Stimulated activated CD4-positive, alpha-beta T cell treated with anti-CD3 and anti-CD28 coated beads, TNF-alpha, amount 100 ng/mL, for 24 hours (primary cell): ENCODE data around the gene ZNF425.
"Not testable (repeated sequence)": the region's sequence is repeated elsewhere in the genome, so short reads cannot be mapped to it uniquely, and the experiment has no call there.

ENCODE experiments used
- DNase-seq, 3 experiments: peaks; one replicate each; pipeline ENCODE4 v3.0.0-alpha.2; 2020; ENCODE audit warnings: low read depth in 3 of 3

Gene ZNF425

GRCh38 chr7:149125863-149126661 lies at the start of gene ZNF425:
Gene ZNF425 (minus strand): TSS chr7:149126324. CDS start chr7:149126213, 111 bp downstream.
- DNase-seq = peak; percentile 87 to 93 (median 93)

- DNase-seq = no peak
These were observed 49.0 kb upstream of the ZNF425 start for GRCh38 chr7:149175150-149175549.

- DNase-seq = no peak
These were observed 46.4 kb upstream of the ZNF425 start for GRCh38 chr7:149172534-149172920.

GRCh38 chr7:149171892-149172533 lies 45.9 kb upstream of the ZNF425 start:
- no peak for DNase-seq

- DNase-seq = no peak
These were observed 40.7 kb upstream of the ZNF425 start for GRCh38 chr7:149166630-149167352.

GRCh38 chr7:149166142-149166541 lies 40.0 kb upstream of the ZNF425 start:
- no peak for DNase-seq

GRCh38 chr7:149161241-149161848 lies 35.2 kb upstream of the ZNF425 start:
- no peak for DNase-seq

- DNase-seq = no peak
These were observed 30.8 kb upstream of the ZNF425 start for GRCh38 chr7:149156898-149157297.

GRCh38 chr7:149154056-149154455 lies 27.9 kb upstream of the ZNF425 start:
- DNase-seq = no peak

GRCh38 chr7:149153346-149153745 lies 27.2 kb upstream of the ZNF425 start:
- no peak for DNase-seq

GRCh38 chr7:149150981-149151380 lies 24.9 kb upstream of the ZNF425 start:
- DNase-seq = no peak

- peak; percentile 29 to 58 (median 37) for DNase-seq
These were observed 21.9 kb upstream of the ZNF425 start for GRCh38 chr7:149147752-149148653.

GRCh38 chr7:149147072-149147751 lies 21.1 kb upstream of the ZNF425 start, which contains the start of gene ZNF398:
Gene ZNF398 (plus strand): TSS chr7:149147453. CDS start chr7:149147743, 290 bp downstream.
- DNase-seq = peak; percentile 63 to 77 (median 71)

- DNase-seq = no peak
These were observed 19.1 kb upstream of the ZNF425 start for GRCh38 chr7:149145031-149145845.

GRCh38 chr7:149144436-149144922 lies 18.4 kb upstream of the ZNF425 start:
- not testable (repeated sequence) for DNase-seq

GRCh38 chr7:149141893-149142292 lies 15.8 kb upstream of the ZNF425 start:
- no peak for DNase-seq

- no peak for DNase-seq
These were observed 14.7 kb upstream of the ZNF425 start for GRCh38 chr7:149140831-149141230.

- no peak for DNase-seq
These were observed 10.0 kb upstream of the ZNF425 start for GRCh38 chr7:149136118-149136517.

- DNase-seq = no peak
These were observed 7.0 kb upstream of the ZNF425 start for GRCh38 chr7:149133028-149133710.
